ENCODE measurements around the gene SIVA1. TPM values are rescaled to one million over a fixed set of nuclear protein-coding genes. Genes with fewer than 3 reads are reported as not detected.

SIVA1 gene
- total RNA-seq, 1 experiment from 2014 or later, result 105 TPM

DNA sequence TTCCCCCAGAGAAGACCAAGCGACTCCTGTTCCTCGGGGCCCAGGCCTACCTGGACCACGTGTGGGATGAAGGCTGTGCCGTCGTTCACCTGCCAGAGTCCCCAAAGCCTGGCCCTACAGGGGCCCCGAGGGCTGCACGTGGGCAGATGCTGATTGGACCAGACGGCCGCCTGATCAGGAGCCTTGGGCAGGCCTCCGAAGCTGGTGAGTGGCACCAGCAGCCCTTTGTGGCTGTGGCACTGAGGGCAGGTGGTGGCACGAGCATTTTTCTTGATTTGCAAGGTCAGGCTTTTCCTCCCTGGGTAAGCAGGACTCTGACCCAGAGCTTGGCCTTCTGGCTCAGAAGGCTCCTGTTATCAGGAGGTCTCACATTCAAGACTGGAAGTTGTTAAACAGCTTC is 2.7 kb downstream of the SIVA1 start:
- no peak overlapping the region for H3K4me3 ChIP-seq (ENCODE audit: low read depth, low read length)
- no peak for DNase-seq
- CTCF ChIA-PET, result no interaction called here
- POLR2A ChIA-PET, result no interaction called here
- Mint-ChIP-seq H3K36me3 (ENCODE audit: insufficient read depth, unreplicated experiment) (peaks cover 72% of the 10 kb centered on the region), H3K27me3 (ENCODE audit: insufficient read depth, unreplicated experiment) (no peaks in the 10 kb centered on the region), H3K4me3 (ENCODE audit: unreplicated experiment) (no peak overlapping the region), H3K9me3 (ENCODE audit: unreplicated experiment) (no peaks in the 10 kb centered on the region), H3K4me1 (ENCODE audit: low read depth, unreplicated experiment) (peaks cover 12% of the 10 kb centered on the region), H3K27ac (ENCODE audit: unreplicated experiment) (no peak overlapping the region)
- H3K4me1 ChIP-seq, result peaks cover 16% of the 10 kb centered on the region
- no peaks in the 10 kb centered on the region for H3K9me3 ChIP-seq
- no TSS peak for BruUV-seq (replicated peaks)
- no peaks in the 10 kb centered on the region for H3K27me3 ChIP-seq (replicated peaks; ENCODE audit: control insufficient read depth, insufficient read depth, low read length)
- intact Hi-C loops (cut with micrococcal nuclease; ENCODE audit: unreplicated experiment), result no loop called here
- TF ChIP-seq, protein P1, sequence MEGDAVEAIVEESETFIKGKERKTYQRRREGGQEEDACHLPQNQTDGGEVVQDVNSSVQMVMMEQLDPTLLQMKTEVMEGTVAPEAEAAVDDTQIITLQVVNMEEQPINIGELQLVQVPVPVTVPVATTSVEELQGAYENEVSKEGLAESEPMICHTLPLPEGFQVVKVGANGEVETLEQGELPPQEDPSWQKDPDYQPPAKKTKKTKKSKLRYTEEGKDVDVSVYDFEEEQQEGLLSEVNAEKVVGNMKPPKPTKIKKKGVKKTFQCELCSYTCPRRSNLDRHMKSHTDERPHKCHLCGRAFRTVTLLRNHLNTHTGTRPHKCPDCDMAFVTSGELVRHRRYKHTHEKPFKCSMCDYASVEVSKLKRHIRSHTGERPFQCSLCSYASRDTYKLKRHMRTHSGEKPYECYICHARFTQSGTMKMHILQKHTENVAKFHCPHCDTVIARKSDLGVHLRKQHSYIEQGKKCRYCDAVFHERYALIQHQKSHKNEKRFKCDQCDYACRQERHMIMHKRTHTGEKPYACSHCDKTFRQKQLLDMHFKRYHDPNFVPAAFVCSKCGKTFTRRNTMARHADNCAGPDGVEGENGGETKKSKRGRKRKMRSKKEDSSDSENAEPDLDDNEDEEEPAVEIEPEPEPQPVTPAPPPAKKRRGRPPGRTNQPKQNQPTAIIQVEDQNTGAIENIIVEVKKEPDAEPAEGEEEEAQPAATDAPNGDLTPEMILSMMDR (IDR thresholded peaks at IDR 0.05; ENCODE audit: insufficient read depth in 1 of 2, low read depth in 1 of 2, low read length in 1 of 2, severe bottlenecking in 1 of 2, unreplicated experiment in 1 of 2), result no peak
- H3K36me3 ChIP-seq (ENCODE audit: control insufficient read depth, insufficient read depth, low read length), result peaks cover 3% of the 10 kb centered on the region; the same call in 1 of the 2 replicates

DNA sequence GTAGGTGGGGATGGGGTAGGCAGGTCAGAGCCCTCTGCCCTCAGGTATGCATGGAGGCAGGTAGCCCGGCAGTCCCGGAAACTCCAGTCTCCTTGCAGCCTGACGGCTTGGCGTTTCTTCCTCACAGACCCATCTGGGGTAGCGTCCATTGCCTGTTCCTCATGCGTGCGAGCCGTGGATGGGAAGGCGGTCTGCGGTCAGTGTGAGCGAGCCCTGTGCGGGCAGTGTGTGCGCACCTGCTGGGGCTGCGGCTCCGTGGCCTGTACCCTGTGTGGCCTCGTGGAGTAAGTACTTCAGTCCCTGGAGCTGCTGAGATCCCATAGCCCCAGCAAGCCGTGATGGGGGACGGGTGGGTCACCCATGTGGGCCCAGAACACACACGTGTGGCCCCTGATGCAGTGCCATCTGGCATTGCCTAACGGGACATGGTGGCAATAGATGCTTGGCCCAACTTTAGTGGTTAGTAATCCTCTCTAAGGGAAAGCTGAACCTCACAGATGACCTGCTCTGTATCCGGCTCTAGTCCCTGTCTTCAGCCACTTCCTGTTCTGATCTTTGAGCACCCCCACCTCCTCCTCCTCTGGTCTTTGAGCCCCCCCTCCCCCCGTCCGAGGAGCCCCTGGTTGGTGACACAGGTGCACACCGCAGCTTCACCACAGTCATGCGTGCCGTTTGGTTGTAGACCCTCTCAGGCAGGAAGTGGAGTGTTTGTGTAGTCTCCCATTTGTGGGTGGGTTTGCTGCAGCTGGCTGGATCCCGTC is 3.7 kb downstream of the SIVA1 start:
- no peak for DNase-seq
- peaks cover 3% of the 10 kb centered on the region; the same call in 1 of the 2 replicates for H3K36me3 ChIP-seq (ENCODE audit: control insufficient read depth, insufficient read depth, low read length)
- H3K4me3 ChIP-seq (ENCODE audit: low read depth, low read length), result no peak overlapping the region
- Mint-ChIP-seq H3K27ac (ENCODE audit: unreplicated experiment) (no peak overlapping the region), H3K36me3 (ENCODE audit: insufficient read depth, unreplicated experiment) (peaks cover 82% of the 10 kb centered on the region), H3K27me3 (ENCODE audit: insufficient read depth, unreplicated experiment) (no peaks in the 10 kb centered on the region), H3K4me1 (ENCODE audit: low read depth, unreplicated experiment) (peaks cover 12% of the 10 kb centered on the region), H3K9me3 (ENCODE audit: unreplicated experiment) (no peaks in the 10 kb centered on the region), H3K4me3 (ENCODE audit: unreplicated experiment) (no peak overlapping the region)
- H3K27me3 ChIP-seq (replicated peaks; ENCODE audit: control insufficient read depth, insufficient read depth, low read length), result no peaks in the 10 kb centered on the region
- BruUV-seq (replicated peaks), result no TSS peak
- TF ChIP-seq, protein P1 (IDR thresholded peaks at IDR 0.05; ENCODE audit: insufficient read depth in 1 of 2, low read depth in 1 of 2, low read length in 1 of 2, severe bottlenecking in 1 of 2, unreplicated experiment in 1 of 2), result no peak
- ChIA-PET POLR2A (no interaction called here), CTCF (no interaction called here)
- peaks cover 16% of the 10 kb centered on the region for H3K4me1 ChIP-seq
- intact Hi-C loops (cut with micrococcal nuclease; ENCODE audit: unreplicated experiment), result no loop called here
- H3K9me3 ChIP-seq, result no peaks in the 10 kb centered on the region

DNA sequence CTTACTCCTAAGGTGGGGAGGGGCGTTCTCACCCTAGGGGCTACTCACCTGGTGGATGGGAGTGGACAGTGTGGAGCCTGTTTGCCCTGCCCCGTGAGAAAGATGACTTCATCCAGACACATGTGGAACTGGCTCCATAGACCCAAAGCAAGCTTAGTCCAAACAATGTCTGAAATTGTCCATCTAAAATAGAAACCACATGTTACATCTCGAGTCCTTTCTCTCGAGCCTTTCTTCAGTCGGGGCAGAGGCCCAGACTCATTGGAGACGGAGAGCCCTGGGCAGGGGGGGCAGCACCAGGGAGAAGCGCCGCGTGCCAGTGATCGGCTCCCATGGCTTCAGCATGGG is 4.3 kb downstream of the SIVA1 start:
- Mint-ChIP-seq H3K4me3 (ENCODE audit: unreplicated experiment) (no peak overlapping the region), H3K9me3 (ENCODE audit: unreplicated experiment) (no peaks in the 10 kb centered on the region), H3K36me3 (ENCODE audit: insufficient read depth, unreplicated experiment) (peaks cover 87% of the 10 kb centered on the region), H3K4me1 (ENCODE audit: low read depth, unreplicated experiment) (peaks cover 12% of the 10 kb centered on the region), H3K27ac (ENCODE audit: unreplicated experiment) (no peak overlapping the region), H3K27me3 (ENCODE audit: insufficient read depth, unreplicated experiment) (no peaks in the 10 kb centered on the region)
- Histone ChIP-seq H3K36me3 (ENCODE audit: control insufficient read depth, insufficient read depth, low read length) (peaks cover 3% of the 10 kb centered on the region; the same call in 1 of the 2 replicates), H3K27me3 (replicated peaks; ENCODE audit: control insufficient read depth, insufficient read depth, low read length) (no peaks in the 10 kb centered on the region), H3K4me3 (ENCODE audit: low read depth, low read length) (no peak overlapping the region), H3K4me1 (peaks cover 11% of the 10 kb centered on the region), H3K9me3 (no peaks in the 10 kb centered on the region)
- ChIA-PET POLR2A (no interaction called here), CTCF (no interaction called here)
- no peak for DNase-seq
- BruUV-seq (replicated peaks), result no TSS peak
- intact Hi-C loops (cut with micrococcal nuclease; ENCODE audit: unreplicated experiment), result no loop called here
- TF ChIP-seq, protein P1 (IDR thresholded peaks at IDR 0.05; ENCODE audit: insufficient read depth in 1 of 2, low read depth in 1 of 2, low read length in 1 of 2, severe bottlenecking in 1 of 2, unreplicated experiment in 1 of 2), result no peak
